GM04503 (cell line): ENCODE data around the gene SNTG2.
A peak's percentile ranks its signal among the peaks of the same experiment; 100 is the strongest.
"Not testable (repeated sequence)": the region's sequence is repeated elsewhere in the genome, so short reads cannot be mapped to it uniquely, and the experiment has no call there.

Source experiments
- DNase-seq: peaks from one replicate; pipeline ENCODE4 v3.0.0-alpha.2; 2012; ENCODE audit warnings: low read depth

The SNTG2 gene

GRCh38 chr2:1053786-1054185, 103.1 kb downstream of the SNTG2 start:
- no peak for DNase-seq

DNA sequence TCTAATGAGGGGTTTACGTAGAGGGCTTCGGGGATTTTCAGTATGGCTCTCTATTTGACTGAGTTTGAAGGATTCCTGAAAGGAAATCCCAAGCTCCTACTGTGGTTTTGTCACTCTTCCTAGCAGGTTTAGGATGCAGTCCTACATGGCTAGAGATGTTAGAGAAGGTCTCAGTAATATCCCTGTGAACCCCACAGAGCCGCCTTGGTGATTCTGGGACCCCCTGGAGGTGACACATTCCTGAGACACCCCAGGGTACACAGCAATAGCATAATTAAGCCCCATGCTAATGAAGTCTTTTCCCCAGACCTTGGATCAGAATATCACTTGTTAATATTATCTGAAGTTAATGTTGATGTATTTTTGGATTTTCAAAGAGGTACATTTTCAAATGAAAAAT, 103.8 kb downstream of the SNTG2 start:
- no peak for DNase-seq

- peak; percentile 65 for DNase-seq
These were observed 104.5 kb downstream of the SNTG2 start for GRCh38 chr2:1055014-1055595.

DNA sequence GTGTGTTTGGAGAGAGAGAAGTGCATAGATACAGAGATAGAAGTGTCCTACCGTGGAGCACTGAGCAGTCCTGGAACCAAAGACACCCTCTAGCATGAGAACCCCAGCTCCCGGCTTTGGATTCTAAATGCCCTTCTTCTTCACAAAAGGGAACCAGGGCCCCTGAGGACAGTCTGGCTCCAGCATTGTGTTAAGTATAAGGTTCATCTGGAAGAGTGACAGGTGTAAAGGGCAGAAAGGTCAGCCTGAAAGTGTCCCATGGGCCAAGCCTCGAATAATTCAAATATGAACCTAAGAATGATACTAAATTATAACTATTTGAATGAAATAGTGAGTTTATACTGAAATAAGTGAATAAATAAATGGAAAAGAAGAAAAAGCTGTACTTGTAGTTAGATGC, 109.7 kb downstream of the SNTG2 start:
- DNase-seq = no peak

GRCh38 chr2:1060987-1061386, 110.3 kb downstream of the SNTG2 start:
- DNase-seq = no peak

GRCh38 chr2:1068241-1068640, 117.6 kb downstream of the SNTG2 start:
- no peak for DNase-seq

GRCh38 chr2:1068822-1069221, 118.2 kb downstream of the SNTG2 start:
- no peak for DNase-seq

DNA sequence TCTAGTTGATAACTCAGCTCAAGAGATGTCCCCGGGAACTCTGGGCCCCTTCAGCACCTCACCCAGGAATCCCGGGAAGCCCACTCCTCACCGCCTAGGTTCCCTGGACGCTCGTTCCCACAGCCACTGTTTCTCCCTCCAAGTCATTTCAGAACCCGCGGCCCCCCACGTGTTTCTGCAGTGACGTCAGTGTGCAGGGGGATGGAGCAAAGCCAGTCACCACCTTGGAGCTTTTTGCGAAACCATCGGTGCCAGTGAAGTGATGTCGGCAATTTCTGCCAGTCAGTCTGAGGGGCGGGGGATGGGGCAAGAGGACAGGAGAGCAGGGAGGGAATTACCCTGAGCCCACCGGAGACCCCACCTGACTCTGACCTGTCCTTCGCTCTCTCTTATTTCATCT, 119.2 kb downstream of the SNTG2 start:
- DNase-seq = no peak

GRCh38 chr2:1070601-1071000, 120.0 kb downstream of the SNTG2 start:
- DNase-seq = no peak

DNA sequence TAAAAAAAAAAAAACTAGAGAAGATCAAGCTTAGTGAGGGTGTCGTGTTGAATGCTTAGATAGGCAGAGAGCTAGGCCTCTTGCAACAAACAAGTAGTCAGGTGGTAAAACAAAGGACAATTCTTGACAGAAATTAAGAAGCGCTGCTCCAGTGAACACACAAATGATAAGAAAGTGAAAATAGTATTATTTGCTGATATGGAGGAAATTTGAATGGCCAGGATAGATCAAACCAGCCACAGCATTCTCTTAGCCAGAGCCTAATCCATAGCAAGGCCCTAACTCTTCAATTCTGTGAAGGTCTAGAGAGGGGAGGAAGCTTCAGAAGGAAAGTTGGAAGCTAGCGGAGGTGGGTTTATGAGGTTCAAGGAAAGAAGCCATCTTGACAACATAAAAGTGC, 121.0 kb downstream of the SNTG2 start:
- no peak for DNase-seq

DNA sequence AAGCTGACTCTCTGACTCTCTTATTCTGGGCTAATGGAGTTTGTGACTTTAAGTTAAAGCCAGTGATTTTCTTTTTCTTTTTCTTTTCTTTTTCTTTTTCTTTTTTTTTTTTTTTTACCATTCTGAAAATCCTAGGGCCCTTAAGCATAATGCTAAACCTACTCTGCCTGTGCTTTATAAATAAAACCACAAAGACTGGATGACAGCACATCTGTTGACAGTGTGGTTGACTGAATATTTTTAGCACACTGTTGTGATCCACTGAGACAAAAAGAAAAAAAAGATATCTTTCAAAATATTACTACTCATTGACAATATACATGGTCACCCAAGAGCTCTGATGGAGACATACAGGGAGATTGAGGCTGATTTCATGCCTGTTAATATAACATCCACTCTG, 121.6 kb downstream of the SNTG2 start:
- no peak for DNase-seq

- DNase-seq = no peak
These were observed 127.3 kb downstream of the SNTG2 start for GRCh38 chr2:1077911-1078310.

- DNase-seq = no peak
These were observed 127.7 kb downstream of the SNTG2 start for GRCh38 chr2:1078326-1078725.

GRCh38 chr2:1079873-1080799, 129.5 kb downstream of the SNTG2 start:
- no peak for DNase-seq

- DNase-seq = peak; percentile 7
These were observed 131.0 kb downstream of the SNTG2 start for GRCh38 chr2:1081451-1082225.

DNA sequence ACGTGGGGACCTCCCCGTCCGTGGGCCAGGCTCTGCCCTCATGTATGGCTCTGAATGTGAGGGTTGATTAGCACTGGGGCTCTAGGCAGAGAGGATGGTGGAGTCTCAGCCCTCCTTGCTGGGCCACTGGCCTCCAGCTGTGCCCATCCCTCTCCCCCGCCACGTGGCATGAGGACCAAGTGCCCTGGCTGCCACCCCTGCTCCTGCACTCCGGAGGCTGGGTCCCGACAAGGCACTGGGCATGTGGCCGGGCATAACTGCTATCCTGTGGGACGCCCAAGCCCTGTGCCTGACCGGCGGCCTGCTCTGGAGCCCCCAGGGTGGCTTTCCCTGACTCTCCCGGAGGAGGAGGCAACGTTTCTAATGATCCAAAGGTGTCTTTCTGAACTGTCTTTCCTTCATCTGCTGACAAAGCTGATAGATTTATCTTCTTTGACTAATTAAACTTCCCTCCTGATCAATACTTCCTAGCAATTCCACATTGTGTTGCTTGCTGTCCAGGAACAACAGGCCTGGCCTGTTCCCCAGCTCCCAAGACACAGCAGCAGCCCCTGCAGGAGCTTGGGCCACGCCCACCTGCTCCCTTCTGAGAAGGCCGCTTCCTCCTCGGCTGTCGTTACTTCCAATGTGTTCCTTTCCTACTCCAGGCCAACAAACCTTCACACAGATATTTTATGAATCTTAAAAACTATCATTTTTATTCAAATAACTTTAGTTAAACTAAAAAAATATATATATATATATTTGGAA, 132.0 kb downstream of the SNTG2 start:
- DNase-seq = no peak

DNA sequence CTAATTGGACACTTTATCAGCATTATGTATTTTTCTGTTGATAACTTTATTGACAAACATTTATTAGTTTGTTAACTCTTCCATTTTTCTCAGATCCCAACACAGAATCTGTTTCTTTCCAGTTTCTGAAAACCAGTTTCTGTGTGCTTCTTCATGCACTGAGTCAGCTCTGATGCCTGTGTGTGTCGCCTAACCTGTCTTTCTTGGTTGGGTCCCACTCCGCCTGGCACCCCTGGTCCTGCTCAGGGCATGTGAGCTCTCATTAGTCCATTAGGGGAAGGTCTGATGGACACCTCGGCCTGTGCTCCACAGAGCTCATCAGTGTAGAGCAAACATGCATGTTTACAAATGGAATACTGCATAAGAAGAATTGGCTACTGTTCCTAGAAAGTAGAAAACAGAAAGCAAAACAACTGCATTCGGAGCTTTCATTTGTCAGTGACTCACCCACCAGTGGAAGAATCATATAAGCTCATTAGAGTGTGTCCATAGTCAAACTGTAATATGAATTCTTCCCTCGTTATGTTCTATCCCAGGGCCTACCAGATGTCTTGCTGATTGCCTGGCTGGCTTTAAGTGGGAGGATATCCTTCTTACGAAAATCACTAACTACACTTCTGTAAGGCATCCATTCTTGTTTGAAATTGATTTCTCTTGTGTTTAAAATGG, 137.7 kb downstream of the SNTG2 start:
- no peak for DNase-seq

- no peak for DNase-seq
These were observed 138.3 kb downstream of the SNTG2 start for GRCh38 chr2:1088940-1089339.

GRCh38 chr2:1091895-1092585, 141.4 kb downstream of the SNTG2 start:
- no peak for DNase-seq

GRCh38 chr2:1093668-1094067, 143.0 kb downstream of the SNTG2 start:
- not testable (repeated sequence) for DNase-seq

- DNase-seq = no peak
These were observed 146.5 kb downstream of the SNTG2 start for GRCh38 chr2:1097101-1097500.
